ENCODE results near the gene SPNS1.
A peak's percentile ranks its signal among the peaks of the same experiment; 100 is the strongest.
"Not testable (repeated sequence)": the region's sequence is repeated elsewhere in the genome, so short reads cannot be mapped to it uniquely, and the experiment has no call there.

The SPNS1 gene, protein sequence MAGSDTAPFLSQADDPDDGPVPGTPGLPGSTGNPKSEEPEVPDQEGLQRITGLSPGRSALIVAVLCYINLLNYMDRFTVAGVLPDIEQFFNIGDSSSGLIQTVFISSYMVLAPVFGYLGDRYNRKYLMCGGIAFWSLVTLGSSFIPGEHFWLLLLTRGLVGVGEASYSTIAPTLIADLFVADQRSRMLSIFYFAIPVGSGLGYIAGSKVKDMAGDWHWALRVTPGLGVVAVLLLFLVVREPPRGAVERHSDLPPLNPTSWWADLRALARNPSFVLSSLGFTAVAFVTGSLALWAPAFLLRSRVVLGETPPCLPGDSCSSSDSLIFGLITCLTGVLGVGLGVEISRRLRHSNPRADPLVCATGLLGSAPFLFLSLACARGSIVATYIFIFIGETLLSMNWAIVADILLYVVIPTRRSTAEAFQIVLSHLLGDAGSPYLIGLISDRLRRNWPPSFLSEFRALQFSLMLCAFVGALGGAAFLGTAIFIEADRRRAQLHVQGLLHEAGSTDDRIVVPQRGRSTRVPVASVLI

DNA sequence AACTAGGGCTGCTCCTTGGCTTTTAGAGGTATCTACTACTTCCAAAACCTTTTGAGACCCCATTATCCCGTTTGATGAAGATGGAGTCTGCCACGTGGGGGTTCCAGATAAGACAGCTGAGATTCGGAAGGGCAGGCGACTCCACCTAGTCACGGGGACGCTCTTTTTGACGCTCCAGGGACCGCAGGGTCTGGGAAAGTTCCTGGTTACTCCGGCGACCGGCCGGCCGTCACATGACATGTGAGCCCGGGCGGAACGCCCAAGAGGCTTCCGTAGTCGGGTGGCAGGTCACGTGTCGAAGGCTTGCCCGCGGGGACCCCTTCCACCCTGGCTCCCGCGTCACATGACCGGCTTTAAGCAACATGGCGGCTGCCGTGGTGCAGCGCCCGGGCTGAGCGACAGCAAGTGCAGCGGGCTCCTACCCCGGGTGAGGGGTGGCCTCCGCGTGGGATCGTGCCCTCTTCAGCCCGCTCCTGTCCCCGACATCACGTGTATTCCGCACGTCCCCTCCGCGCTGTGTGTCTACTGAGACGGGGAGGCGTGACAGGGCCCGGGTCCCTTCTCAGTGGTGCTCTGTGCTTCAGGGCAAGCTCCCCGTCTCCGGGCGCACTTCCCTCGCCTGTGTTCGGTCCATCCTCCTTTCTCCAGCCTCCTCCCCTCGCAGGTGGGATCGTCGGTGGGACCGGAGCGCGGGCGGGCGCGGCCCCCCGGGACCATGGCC, at the start of gene SPNS1:
Gene SPNS1 (plus strand): TSS at position 342 of the 721 bp plus-strand sequence. CDS start 374 bp downstream, at position 716.
- peak; percentile 97 for DNase-seq

DNA sequence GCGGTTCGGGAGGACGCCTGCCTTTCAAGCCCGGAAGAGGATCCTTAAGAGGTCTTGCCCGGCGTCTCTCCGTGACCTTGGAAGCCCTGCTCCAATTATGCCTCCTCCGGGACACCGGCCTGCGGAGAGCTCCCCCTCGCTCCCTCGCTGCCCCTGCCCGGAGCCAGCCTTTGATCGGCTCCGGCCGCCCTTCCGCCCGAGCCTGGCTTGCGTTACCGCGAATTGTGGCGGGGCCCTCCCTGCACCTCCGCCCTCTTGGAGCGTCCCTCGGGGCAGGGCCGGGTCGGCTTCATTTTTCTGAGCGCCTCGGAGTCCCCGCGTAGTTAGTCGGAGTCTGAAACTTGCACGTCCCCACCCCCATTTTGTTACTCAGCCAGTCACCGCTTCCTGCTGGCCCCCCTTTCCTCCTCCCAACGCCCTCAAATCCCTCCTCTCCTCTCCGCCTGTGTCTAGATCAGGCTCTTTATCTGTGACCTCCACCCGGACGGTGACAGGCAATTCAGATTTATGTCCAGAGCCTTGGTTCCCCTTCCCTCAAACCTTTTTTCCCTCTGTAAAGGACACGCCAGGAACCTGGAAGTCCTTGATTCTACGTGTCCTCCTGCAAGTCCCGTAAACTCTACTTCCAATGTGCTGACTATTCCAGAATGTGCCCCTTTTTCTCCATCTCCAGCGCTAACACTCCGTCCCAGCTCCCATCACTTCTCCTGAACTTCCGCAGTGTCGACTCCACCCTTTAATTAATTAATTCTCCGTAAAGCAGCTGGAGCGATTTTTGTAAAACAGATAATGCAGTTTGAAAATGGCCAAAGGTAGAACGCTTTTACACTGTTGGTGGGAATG, 49.0 kb upstream of the SPNS1 start:
- DNase-seq, result peak; percentile 74

DNA sequence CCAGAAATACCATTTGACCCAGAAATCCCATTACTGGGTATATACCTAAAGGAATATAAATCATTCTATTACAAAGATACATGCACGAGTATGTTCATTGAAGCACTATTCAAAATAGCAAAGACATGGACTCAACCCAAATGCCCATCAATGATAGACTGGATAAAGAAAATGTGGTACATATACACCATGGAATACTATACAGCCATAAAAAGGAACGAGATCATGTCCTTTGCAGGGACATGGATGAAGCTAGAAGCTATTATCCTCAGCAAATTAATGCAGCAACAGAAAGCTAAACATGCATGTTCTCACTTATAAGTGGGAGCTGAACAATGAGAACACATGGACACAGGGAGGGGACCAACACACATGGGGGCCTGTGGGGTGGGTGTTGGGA, 48.3 kb upstream of the SPNS1 start:
- not testable (repeated sequence) for DNase-seq

DNA sequence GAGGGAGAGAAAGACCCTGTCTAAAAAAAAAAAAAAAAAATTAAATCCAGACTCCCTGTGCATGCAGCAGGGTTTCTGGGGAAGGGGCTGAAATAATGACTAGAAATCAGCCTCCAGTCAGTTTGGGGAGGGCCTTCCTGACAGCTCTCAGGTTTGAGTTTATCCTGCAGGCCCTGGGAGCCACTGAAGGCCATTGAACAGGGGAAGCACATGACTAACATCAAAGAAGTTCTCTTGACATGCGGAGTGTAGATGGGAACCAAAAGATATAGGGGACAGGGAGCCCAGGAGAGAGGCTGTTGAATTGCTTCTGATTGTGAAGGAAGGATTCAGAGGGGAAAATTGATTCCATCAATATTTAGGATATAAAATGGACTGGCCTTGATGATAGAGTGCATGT, 46.8 kb upstream of the SPNS1 start:
- no peak for DNase-seq

DNA sequence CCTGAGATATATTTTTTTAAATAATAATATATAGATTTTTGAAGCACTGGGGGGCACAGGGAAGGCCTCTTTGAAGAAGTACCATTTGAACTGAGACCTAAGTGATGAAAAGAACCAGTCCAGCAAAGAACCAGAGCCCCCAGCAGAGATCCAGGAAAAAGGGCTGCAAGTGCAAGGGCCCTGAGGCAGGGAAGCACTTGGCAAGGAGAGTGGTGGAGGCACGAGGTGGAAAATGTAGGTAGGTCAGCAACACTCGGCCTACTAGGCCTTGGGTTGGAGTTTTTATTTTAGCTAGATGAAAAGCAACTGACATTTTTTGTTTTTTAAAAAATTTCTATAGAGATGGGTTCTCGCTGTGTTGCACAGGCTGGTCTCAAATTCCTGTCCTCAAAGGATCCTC, 44.4 kb upstream of the SPNS1 start:
- DNase-seq, result no peak

DNA sequence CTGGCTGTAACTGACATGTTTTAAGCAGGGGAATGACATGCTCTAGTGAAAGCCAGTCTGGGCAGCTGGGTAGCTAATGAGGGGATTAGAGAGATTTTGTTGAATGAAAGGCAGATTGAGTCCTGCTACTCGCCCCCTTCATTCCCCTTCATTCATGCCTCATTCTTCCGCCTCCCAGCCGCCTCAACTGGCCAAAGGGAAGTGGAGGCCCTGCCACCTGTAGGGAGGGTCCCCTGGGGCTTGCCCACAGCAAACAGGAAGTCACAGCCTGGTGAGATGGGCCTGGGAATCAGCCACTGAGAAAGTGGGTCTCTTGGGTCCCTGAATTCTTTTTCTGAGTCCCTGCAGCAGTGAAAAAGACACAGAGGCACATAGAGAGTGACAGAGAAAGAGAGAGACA, 43.9 kb upstream of the SPNS1 start:
- no peak for DNase-seq

DNA sequence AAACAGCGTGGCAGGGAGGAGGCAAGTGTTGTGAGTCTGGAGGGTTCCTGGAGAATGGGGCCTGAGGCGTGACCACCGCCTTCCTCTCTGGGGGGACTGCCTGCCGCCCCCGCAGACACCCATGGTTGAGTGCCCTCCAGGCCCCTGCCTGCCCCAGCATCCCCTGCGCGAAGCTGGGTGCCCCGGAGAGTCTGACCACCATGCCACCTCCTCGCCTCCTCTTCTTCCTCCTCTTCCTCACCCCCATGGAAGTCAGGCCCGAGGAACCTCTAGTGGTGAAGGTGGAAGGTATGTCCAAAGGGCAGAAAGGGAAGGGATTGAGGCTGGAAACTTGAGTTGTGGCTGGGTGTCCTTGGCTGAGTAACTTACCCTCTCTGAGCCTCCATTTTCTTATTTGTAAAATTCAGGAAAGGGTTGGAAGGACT, 42.8 kb upstream of the SPNS1 start, which contains the start of gene CD19:
Gene CD19 (plus strand): TSS at position 171 of the 425 bp plus-strand sequence. CDS start 30 bp downstream, at position 201.
- DNase-seq, result no peak

DNA sequence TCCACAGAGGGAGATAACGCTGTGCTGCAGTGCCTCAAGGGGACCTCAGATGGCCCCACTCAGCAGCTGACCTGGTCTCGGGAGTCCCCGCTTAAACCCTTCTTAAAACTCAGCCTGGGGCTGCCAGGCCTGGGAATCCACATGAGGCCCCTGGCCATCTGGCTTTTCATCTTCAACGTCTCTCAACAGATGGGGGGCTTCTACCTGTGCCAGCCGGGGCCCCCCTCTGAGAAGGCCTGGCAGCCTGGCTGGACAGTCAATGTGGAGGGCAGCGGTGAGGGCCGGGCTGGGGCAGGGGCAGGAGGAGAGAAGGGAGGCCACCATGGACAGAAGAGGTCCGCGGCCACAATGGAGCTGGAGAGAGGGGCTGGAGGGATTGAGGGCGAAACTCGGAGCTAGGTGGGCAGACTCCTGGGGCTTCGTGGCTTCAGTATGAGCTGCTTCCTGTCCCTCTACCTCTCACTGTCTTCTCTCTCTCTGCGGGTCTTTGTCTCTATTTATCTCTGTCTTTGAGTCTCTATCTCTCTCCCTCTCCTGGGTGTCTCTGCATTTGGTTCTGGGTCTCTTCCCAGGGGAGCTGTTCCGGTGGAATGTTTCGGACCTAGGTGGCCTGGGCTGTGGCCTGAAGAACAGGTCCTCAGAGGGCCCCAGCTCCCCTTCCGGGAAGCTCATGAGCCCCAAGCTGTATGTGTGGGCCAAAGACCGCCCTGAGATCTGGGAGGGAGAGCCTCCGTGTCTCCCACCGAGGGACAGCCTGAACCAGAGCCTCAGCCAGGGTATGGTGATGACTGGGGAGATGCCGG, 42.0 kb upstream of the SPNS1 start:
- DNase-seq, result no peak

DNA sequence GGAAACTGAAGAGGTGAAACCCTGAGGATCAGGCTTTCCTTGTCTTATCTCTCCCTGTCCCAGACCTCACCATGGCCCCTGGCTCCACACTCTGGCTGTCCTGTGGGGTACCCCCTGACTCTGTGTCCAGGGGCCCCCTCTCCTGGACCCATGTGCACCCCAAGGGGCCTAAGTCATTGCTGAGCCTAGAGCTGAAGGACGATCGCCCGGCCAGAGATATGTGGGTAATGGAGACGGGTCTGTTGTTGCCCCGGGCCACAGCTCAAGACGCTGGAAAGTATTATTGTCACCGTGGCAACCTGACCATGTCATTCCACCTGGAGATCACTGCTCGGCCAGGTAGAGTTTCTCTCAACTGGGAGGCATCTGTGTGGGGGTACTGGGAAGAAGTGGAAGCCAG, 41.4 kb upstream of the SPNS1 start:
- DNase-seq, result no peak

DNA sequence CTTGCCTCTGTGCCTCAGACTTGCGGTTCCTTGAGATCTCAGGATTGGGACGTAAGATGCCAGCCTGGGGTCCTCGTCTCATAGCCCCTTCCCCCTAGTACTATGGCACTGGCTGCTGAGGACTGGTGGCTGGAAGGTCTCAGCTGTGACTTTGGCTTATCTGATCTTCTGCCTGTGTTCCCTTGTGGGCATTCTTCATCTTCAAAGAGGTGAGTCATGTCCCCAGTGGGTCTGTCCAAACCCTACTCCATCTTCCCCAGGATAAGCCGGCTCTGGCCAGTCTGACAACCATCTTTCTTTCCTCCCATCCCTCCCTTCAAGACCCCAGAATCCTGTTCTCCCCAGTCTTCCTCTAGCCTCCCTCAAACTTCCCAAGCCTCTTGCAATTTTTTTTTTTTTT, 39.2 kb upstream of the SPNS1 start:
- no peak for DNase-seq

DNA sequence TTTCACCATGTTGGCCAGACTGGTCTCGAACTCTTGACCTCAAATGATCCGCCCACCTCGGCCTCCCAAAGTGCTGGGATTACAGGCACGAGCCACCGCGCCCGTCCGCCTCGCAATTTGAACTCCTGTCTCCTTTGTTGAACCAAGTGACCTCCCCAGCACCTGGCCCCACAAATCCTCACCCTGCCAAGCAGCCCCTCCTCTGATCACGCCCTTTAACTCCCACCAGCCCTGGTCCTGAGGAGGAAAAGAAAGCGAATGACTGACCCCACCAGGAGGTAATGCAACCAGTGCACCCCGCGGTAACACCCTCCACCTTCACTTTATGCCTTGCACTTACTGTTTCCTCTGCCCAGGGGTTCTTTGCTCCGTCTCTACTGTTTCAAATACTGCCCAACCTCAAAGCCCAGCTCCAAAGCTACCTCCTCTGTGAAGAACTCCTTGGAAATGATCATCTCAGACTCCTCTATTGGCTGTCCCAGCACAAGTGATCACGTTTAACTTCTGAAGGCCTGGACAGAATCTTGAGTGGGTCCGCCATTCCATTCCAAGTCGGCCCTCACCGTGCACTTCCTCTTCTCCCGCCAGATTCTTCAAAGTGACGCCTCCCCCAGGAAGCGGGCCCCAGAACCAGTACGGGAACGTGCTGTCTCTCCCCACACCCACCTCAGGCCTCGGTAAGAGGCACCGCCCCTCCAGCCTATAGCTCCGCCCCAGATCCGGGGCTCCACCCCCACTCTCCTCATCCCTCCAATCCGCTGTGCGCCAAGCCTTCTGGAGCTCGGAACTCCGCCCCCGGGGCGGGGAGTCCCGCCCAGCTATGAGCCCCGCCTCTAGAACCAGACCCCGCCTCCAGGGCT, 38.4 kb upstream of the SPNS1 start:
- peak; percentile 64 for DNase-seq

DNA sequence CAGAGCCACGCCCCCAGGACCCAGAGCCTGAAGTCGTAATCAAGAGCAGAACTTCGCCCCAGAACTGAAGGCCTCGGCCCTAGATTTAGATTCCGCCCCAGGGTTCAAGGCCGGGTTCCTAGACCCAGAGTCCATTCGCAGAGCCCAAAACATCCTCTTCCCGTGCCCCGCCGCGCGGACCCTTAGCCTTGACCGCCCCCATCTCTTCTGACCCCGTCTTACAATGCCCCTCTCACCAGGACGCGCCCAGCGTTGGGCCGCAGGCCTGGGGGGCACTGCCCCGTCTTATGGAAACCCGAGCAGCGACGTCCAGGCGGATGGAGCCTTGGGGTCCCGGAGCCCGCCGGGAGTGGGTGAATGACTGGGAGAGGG, 37.8 kb upstream of the SPNS1 start:
- DNase-seq, result no peak

DNA sequence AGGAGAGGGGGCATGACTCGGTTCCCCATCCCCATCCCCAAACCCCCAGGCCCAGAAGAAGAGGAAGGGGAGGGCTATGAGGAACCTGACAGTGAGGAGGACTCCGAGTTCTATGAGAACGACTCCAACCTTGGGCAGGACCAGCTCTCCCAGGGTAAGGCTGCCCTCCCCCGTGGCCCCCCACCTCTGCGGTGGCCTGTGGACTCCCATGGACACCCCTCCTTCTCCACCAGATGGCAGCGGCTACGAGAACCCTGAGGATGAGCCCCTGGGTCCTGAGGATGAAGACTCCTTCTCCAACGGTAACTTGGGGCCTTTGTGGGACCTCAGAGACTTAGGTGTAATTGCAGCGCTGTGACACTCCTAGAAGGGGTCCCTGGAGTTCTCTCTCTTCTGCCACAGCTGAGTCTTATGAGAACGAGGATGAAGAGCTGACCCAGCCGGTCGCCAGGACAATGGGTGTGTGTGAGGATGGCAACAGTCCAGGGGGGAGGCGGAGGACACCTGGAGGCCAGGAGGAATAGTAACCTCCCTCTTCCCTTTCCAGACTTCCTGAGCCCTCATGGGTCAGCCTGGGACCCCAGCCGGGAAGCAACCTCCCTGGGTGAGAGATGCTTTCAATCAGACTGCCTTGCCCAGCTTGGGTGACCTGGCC, 37.2 kb upstream of the SPNS1 start:
- no peak for DNase-seq

DNA sequence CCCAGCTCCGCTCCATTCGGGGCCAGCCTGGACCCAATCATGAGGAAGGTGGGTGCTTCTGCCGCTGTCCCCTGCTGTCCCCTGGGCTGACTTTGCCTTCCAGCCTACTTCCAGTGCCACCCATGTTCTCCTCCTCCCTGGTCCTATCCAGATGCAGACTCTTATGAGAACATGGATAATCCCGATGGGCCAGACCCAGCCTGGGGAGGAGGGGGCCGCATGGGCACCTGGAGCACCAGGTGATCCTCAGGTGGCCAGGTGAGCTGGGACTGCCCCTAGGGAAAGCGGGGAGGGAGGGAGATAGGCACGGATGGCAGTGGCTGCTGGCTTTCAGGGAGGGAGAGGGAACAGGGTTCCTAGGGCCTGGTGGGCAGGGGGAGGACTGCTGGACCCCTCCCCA, 35.9 kb upstream of the SPNS1 start:
- DNase-seq, result no peak

DNA sequence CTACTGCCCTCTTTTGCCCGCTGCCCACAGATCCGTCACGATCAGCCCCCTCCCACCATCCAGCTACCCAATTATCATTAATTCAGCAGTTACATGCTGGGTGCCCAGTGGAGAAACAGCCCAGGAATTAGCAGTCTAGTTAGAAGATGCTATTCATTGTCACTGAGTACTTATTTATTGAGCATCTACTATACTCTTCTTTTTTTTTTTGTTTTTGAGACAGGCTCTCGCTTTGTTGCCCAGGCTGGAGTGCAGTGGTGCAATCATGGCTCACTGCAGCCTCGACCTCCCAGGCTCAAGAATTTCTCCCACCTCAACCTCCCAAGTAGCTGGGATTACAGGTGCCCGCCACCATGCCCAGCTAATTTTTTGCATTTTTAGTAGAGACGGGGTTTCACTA, 34.8 kb upstream of the SPNS1 start:
- DNase-seq, result not testable (repeated sequence)

DNA sequence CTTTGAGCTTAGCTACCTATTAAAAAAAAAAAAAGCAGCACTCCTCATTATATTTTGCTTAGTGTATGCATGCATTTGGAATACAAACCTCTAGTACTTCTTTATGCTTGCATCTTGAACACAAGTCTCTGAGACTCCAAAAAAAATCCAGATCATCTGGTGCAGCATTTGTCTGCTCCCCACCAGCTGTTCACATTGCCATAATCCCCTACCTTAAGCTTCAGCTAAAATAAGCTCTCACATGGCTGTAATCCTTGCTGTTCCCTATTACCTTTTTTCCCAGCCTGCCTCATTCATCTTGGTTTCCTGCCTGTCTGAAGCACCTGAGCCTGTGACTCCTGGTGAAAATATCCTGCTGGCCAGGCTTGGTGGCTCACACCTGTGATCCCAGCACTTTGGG, 31.3 kb upstream of the SPNS1 start:
- no peak for DNase-seq

DNA sequence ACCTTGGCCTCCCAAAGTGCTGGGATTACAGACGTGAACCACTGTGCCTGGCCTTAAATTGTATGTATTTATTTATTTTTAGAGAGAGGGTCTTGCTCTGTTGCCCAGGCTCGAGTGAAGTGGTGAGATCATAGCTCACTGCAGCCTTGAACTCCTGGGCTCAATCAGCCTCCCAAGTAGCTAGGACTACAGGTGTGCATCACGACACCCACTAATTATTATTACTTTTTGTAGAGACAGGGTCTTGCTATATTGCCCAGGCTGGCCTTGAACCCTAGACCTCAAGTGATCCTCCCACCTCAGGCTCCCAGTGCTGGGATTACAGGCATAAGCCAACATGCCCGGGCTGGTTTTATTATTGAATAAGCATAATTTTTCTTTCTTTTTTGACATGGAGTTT, 27.9 kb upstream of the SPNS1 start:
- no peak for DNase-seq

DNA sequence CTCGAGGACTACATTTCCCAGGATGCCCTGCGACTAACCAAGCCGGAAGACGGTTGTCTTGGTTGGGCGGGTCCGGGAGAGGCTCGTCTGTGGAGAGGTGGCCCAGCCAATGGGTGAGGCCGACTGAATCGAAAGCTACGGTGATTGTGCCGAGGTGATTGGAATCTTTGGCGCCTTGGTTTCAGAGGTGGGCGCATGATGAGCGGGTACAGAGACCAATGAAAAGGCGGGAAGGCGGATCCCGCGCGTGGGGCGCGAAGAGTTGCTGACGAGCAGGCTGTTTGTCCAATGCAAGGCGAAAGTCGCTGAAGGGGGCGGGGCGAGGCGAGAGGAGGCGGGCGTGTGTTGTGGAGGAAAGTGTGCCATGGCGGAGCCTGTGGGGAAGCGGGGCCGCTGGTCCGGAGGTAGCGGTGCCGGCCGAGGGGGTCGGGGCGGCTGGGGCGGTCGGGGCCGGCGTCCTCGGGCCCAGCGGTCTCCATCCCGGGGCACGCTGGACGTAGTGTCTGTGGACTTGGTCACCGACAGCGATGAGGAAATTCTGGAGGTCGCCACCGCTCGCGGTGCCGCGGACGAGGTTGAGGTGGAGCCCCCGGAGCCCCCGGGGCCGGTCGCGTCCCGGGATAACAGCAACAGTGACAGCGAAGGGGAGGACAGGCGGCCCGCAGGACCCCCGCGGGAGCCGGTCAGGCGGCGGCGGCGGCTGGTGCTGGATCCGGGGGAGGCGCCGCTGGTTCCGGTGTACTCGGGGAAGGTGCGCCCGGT, 23.7 kb upstream of the SPNS1 start, which contains the start of gene NFATC2IP:
Gene NFATC2IP (plus strand): TSS at position 290 of the 762 bp plus-strand sequence. CDS start 75 bp downstream, at position 365.
- peak; percentile 100 for DNase-seq

DNA sequence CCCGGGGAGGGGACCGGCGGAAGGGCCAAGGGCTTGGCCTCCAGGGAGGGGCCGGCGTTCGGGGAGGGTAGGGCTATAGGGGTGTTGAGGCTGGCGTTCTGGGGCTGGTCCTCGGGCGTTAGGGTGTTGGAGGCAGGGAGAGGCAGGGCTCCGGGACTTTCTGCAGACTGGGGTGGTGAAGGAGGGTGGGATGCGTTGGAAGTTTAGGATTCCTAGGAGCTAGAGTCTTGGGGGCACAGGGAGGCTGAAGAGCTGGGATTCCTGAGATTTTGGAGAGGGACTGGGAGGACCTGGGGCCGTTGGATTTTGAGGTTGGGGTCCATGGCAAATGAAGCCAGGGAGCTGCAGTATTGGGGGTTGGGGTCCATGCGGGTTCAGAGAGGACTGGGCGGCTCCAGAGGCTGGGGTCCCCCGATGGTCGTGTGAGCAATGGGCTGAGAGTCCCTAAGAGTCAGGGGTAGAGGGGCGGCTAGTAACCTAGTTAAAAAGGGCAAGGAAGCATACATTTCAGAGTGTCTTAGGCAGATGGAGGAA, 23.1 kb upstream of the SPNS1 start:
- DNase-seq, result no peak
